NCI-H82 treated with DMSO at 0.1 percent for 48 hours (cell line): ENCODE measurements around the gene PRR14L.

Experiments used
- DNase-seq: peaks from one replicate; lab custom pipeline; 2025; ENCODE audit not compliant: unreplicated experiment; lab: John Stamatoyannopoulos, UW

PRR14L gene

DNA sequence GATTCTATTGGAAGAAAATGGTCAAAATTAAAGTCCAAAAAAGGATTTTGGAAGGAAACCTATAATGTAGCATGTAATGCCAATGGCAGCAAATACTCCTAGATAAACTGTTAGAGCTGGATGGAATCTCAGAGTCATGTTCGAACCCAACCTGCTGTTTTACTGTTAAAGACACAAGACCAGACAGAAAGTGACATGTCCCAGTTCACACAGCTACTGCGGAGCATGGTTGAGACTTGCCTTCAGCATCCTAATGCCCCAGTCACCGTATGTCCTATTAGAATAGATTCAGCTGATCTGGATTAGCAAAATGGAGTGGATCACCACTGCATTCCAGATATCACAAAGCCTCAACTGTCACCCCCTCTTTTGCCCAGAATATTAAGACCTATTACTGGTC lies 102.9 kb downstream of the PRR14L start:
- DNase-seq = no peak

DNA sequence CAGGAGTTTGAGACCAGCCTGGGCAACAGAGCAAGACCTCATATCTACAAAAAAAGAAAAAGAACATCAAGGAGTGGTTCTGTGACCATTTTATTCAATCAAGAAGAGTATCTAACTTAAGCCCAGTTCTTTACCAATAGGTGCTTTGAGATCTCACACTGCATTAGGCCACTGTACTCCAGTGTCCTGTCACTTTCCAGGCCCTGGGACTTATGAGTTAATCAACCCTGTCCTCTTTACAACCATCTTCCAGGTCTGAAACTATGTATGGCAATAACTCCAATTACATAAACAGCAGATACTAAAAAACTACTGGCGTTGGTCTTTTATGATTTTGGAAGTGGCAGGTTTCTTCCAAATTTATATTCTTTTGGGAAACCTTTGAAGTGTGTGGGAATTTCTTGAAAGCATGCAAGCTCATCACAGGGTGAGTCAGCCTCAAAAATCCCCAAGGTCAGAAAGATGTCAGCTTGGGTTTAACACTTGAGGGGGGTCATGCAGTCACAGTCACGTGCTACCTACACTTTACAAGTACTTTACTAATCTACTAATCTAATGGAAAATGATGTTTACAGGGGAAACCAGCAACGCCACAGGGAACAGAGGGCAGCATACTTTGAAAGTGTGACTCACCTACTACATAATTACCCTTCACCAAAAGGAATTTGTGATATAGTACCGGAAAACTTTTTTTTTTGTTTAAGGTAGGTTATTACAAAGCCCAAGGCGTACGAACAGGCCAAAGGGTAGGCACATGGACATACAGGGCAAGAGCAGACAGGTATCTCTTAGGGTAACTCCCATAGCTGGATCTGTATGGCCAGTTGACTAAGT lies 103.5 kb downstream of the PRR14L start:
- DNase-seq = no peak

GRCh38 chr22:31639436-31640039 lies 110.4 kb downstream of the PRR14L start:
- no peak for DNase-seq

DNA sequence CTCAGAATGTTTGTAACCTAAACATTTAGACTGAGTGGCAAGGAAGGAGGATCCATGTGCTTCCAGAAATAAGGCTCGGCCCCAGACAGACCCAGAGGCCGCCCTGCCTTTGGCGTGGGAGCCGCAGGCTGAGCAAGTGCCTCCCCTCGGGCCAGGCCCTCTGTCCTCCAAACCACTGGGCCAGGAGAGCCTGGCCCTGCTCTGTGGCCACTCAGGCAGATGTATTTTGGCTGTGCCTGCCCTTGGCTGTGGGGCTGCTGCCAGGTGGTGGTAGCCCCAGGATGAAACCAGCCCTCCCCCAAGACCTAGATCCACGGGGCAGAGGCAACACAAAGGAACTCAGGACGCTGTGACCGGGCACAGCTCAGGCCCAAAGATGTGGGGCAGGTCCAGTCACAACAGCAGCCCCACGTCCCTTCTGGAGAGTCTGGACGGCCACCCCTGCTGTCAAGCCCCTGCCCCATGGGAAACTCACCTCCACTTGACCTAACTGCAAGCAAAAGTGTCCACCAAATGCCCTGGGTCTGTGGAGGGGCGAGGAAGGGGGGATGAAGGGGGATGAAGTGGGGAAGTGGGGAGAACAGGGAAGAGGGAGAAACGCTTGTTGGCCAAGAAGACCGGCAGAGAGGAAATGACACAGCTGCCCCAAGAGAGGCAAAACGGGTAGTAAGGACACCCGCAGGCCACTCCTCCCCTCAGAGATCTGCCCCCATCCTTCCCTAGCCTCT lies 111.9 kb downstream of the PRR14L start:
- no peak for DNase-seq

GRCh38 chr22:31637447-31637890 lies 112.5 kb downstream of the PRR14L start:
- no peak for DNase-seq

DNA sequence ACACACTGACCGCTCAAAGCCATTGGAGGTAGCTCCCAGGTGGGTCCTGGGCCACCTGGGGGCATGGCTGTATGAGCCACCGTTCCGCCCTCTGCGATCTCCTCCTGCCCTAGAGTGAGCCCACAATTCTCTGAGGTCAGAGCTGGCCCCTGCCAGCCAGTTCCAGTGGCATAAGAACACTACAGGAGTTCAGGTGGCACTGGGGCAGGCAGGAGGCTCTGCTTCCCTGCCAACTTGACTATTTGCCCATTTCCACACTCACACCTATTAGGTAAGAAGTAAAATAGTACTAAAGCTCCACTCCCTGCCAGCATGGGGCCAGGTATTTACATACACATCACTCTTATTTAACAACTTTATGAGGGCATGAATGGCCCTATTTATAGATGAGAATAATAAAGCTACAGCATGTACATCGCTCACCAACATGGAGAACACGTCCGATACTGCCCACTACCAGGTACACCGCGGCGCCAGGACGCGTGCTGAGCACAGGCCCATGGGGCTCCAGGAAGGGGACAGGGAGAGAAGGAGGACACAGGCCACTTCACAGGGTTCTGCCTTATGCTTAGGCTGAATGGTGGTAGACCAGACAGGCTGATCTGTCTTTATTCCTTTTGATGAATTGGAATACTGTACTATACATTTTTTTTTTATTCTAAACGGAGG lies 114.2 kb downstream of the PRR14L start:
- DNase-seq = no peak

GRCh38 chr22:31631436-31631835 lies 118.5 kb downstream of the PRR14L start:
- DNase-seq = no peak
